ENCODE measurements around the gene SNAI3.

- TF ChIP-seq CTCF (IDR thresholded peaks at IDR 0.05) (no peak), POLR2A (IDR thresholded peaks at IDR 0.05) (no peak)
Measured at GRCh38 chr16:88635671-88636319, 50.5 kb downstream of the SNAI3 start.

Data from heart left ventricle (tissue), 13 donors.